ENCODE measurements around the gene PDHB. TPM values are rescaled to one million over a fixed set of nuclear protein-coding genes. Genes with fewer than 3 reads are reported as not detected.

PDHB gene
- polyA plus RNA-seq, 1 experiment, result 109 TPM

DNA sequence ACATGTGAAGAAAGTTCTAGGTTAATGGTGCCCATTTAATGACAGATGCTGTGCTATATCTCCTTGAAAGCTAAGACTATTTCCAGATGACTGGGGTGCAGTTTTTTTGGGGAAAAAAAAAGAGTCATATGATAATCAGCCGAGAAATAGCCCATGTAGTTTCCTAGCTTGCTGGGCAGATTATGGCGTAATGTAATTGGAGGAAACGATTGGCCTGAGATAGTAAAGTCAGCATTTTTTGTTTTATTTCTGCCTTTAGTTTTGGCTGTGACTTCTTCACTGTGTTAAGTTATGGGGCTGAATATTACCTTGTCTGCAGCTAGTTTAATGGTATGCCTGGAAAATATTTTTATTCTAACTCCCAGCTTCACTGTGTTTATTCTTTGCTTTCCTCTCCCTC is 24.0 kb downstream of the PDHB start:
- Histone ChIP-seq H3K9me3 (ENCODE audit: control insufficient read depth, insufficient read depth, low read length) (no peaks in the 10 kb centered on the region; the same call in 1 of the 2 replicates), H3K27ac (ENCODE audit: low read depth, low read length) (no peak overlapping the region), H3K27me3 (ENCODE audit: control insufficient read depth, insufficient read depth, low read length) (no peaks in the 10 kb centered on the region), H3K4me3 (ENCODE audit: low read depth, low read length) (no peak overlapping the region)
- DNase-seq (ENCODE audit: low read depth, low spot score), result no peak
- ChIA-PET POLR2A (no interaction called here), CTCF (interaction anchor here (0.6 to 1.3 kb wide), 3 partner anchors 11 to 108 kb away, joined by 4 to 9 read pairs (median 7); partner anchors contain the start of genes HTD2 and RPP14)
- TF ChIP-seq, protein P1, sequence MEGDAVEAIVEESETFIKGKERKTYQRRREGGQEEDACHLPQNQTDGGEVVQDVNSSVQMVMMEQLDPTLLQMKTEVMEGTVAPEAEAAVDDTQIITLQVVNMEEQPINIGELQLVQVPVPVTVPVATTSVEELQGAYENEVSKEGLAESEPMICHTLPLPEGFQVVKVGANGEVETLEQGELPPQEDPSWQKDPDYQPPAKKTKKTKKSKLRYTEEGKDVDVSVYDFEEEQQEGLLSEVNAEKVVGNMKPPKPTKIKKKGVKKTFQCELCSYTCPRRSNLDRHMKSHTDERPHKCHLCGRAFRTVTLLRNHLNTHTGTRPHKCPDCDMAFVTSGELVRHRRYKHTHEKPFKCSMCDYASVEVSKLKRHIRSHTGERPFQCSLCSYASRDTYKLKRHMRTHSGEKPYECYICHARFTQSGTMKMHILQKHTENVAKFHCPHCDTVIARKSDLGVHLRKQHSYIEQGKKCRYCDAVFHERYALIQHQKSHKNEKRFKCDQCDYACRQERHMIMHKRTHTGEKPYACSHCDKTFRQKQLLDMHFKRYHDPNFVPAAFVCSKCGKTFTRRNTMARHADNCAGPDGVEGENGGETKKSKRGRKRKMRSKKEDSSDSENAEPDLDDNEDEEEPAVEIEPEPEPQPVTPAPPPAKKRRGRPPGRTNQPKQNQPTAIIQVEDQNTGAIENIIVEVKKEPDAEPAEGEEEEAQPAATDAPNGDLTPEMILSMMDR (IDR thresholded peaks at IDR 0.05; ENCODE audit: low read depth, low read length), result no peak

DNA sequence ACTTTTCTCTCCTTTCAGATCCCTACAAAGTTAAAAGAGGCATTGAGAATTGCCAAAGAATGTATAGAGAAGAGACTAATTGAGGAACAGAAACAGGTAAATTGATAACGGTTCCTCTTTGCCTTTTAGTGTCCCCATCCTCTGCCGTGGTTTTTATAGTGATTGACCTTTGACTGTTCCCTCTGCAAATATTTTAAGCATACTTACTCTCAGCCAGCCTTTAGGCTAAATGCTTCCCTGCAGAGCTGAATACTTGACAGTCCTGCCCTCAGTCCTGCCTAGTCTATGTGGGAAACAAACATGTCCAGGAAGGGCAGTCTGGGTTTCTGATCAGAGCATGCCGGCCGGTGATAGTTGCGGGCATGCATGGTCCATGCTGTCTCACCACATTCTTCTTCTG is 24.7 kb downstream of the PDHB start:
- H3K9me3 ChIP-seq (ENCODE audit: control insufficient read depth, insufficient read depth, low read length), result no peaks in the 10 kb centered on the region; the same call in 1 of the 2 replicates
- no peaks in the 10 kb centered on the region for H3K27me3 ChIP-seq (ENCODE audit: control insufficient read depth, insufficient read depth, low read length)
- ChIA-PET CTCF (interaction anchor here (0.8 to 1.3 kb wide), 3 partner anchors 12 to 103 kb away, joined by 3 to 9 read pairs (median 4); partner anchors contain the start of genes HTD2 and RPP14), POLR2A (no interaction called here)
- no peak for DNase-seq (ENCODE audit: low read depth, low spot score)
- TF ChIP-seq, protein P1 (IDR thresholded peaks at IDR 0.05; ENCODE audit: low read depth, low read length), result no peak
- no peak overlapping the region for H3K4me3 ChIP-seq (ENCODE audit: low read depth, low read length)
- H3K27ac ChIP-seq (ENCODE audit: low read depth, low read length), result peak overlapping the region; percentile 21

DNA sequence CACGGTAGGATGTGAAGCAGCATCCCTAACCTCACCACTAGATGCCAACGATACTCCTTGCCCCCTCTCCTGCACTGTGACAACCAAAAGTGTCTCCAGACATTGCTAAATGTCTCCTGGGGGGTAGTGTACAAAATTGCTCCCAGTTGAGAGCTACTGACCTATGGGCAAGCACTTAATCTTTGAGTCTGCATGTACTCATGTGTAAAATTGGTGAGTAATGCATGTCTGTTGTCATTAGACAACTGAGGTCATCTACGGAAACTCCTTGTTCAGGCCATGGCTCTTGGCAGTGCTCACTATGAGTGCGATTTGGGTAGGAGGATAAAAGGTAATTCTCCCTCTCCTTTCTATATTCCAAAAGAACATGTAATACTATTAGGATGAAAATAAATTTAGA is 29.2 kb downstream of the PDHB start:
- ChIA-PET POLR2A (no interaction called here), CTCF (interaction anchor here (0.8 kb wide), 1 partner anchor 84 kb away, joined by 3 read pairs; no protein-coding TSS in a partner anchor)
- no peak for DNase-seq (ENCODE audit: low read depth, low spot score)
- no peak overlapping the region for H3K27ac ChIP-seq (ENCODE audit: low read depth, low read length)
- no peaks in the 10 kb centered on the region; the same call in 1 of the 2 replicates for H3K9me3 ChIP-seq (ENCODE audit: control insufficient read depth, insufficient read depth, low read length)
- no peaks in the 10 kb centered on the region for H3K27me3 ChIP-seq (ENCODE audit: control insufficient read depth, insufficient read depth, low read length)
- TF ChIP-seq, protein P1 (IDR thresholded peaks at IDR 0.05; ENCODE audit: low read depth, low read length), result no peak
- H3K4me3 ChIP-seq (ENCODE audit: low read depth, low read length), result no peak overlapping the region

DNA sequence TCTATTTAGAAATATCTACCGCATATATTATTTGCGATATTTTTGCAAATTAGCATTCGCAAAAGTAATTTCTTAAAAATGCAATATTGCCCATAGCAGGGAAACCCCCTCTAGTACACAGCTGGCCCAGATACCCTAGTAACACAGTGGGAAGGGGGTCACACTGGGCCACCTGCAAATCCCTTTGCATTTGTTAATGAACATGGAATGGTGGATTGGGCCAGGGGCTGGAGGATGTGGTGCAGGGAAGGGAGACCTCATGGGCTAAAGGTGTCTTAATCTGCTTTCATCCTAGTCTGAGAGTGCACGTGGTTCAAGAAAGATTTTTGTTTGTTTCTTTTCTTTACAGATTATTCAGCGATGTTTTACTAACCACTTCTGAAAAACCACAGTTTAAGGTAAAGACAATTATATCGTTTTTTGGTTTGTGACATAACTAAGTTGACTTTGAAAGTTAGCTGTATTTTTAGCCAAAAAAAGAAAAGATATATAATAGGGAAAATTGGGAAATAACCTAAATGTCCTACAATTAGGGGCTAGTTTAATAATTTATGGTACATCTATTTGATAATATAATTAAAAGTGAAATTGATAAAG is 30.0 kb downstream of the PDHB start:
- CTCF ChIA-PET, result no interaction called here
- no peak for DNase-seq (ENCODE audit: low read depth, low spot score)
- Histone ChIP-seq H3K27ac (ENCODE audit: low read depth, low read length) (no peak overlapping the region), H3K9me3 (ENCODE audit: control insufficient read depth, insufficient read depth, low read length) (no peaks in the 10 kb centered on the region; the same call in 1 of the 2 replicates), H3K4me3 (ENCODE audit: low read depth, low read length) (no peak overlapping the region), H3K27me3 (ENCODE audit: control insufficient read depth, insufficient read depth, low read length) (no peaks in the 10 kb centered on the region)
- TF ChIP-seq, protein P1 (IDR thresholded peaks at IDR 0.05; ENCODE audit: low read depth, low read length), result no peak
- POLR2A ChIA-PET, result no interaction called here

DNA sequence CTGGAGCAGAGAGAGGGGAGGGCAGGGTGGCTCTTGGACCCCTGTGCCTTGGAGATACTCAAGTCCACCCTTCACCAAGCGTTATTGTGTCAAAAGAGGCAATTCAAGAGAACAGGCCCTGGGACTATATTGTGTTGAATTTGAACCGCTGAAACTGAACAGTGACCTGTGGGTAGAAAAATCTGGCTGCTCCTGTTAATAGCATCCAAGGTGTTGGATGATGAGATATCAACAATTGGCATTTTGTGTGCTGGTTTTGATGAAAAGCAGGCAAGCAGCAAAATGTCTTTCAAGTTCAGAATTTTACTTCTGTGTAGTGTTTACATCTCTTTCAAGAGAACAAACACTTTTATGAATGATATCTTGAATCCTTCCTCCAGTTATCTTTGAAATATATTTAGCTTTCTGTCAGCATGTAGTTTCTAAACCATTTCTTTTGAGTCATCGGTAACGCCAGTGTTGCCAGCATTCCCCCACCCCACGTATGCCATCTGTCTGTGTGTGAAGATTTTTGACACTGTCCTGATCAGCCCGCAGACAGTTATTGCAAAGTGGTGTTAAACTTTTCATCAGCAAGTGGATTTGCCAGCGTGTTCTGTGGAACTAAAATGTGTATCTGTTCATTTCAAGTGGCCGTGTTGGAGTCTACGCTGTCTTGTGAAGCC is 34.8 kb downstream of the PDHB start:
- H3K4me3 ChIP-seq (ENCODE audit: low read depth, low read length), result no peak overlapping the region
- ChIA-PET CTCF (interaction anchor here (0.7 to 2.1 kb wide), 2 partner anchors 10 to 93 kb away, joined by 5 read pairs; partner anchors contain the start of genes HTD2 and RPP14), POLR2A (interaction anchor here (0.6 kb wide), 1 partner anchor 479 kb away, joined by 4 read pairs; no protein-coding TSS in a partner anchor)
- no peaks in the 10 kb centered on the region for H3K27me3 ChIP-seq (ENCODE audit: control insufficient read depth, insufficient read depth, low read length)
- no peak for DNase-seq (ENCODE audit: low read depth, low spot score)
- no peaks in the 10 kb centered on the region for H3K9me3 ChIP-seq (ENCODE audit: control insufficient read depth, insufficient read depth, low read length)
- no peak overlapping the region for H3K27ac ChIP-seq (ENCODE audit: low read depth, low read length)
- TF ChIP-seq, protein P1 (IDR thresholded peaks at IDR 0.05; ENCODE audit: low read depth, low read length), result no peak

All from AG04450 (cell line).